HG03439 (cell line): ENCODE results near the gene GPAT3.
"Not testable (repeated sequence)": the region's sequence is repeated elsewhere in the genome, so short reads cannot be mapped to it uniquely, and the experiment has no call there.

ENCODE experiments used
- ATAC-seq: cut with Tn5 transposase; IDR thresholded peaks from one replicate; pipeline ENCODE4 v1.9.1; 2021; ENCODE audit warnings: mild to moderate bottlenecking, moderate library complexity; ENCODE audit not compliant: unreplicated experiment

The GPAT3 gene

DNA sequence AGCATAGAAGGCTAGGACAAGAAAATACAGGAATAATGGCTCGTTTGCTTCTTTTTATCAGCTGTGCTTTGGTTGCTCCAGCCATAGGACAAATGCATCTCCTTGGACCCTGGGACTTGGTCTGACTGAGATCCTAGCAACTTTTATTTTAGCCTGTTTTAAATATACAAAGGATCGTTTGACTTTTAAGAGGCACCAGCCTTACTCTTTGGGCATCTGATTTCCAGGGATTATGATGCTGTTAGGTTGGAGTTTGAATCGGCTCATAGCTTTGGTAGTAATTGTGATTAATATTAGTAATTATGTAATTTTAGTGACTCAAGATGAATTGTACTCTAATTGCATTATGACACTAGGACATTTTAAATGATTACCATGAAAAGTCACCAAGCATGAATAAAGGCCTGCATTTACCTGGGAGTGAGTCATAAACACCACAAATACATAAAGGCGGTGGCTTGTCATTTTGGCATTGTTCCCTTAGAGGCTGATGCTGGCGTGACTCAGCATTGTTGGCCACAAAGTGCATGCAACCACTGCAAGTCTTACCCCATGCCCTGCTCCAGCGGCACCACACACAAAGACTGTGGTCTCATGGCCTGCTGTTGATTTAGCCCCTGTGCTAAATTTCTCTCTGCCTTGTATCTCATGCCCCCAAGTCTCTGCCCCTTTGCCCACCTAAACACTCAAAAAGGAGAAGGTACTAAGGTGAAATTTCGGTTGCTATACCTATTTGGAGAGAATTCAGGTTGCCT is 12.4 kb downstream of the GPAT3 start:
- peak; percentile 77 for ATAC-seq

DNA sequence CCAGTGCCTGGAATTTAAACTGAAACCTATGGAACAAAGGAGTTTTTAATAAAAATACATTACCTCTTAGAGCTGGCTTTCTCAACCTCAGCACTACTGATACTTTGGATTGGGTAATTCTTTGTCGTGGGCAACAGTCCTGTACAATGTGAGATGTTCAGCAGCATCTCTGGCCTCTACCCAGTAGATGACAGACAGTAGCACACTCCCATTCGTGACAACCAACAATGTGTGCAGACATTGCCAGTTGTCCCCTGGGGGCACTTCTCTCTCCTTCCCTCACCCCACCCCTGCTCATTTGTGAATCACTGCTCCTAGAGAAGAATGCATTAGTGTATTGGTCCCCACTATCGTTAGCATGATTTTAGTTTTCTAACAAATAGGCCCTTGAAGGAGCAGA is 16.2 kb downstream of the GPAT3 start:
- ATAC-seq, result no peak

DNA sequence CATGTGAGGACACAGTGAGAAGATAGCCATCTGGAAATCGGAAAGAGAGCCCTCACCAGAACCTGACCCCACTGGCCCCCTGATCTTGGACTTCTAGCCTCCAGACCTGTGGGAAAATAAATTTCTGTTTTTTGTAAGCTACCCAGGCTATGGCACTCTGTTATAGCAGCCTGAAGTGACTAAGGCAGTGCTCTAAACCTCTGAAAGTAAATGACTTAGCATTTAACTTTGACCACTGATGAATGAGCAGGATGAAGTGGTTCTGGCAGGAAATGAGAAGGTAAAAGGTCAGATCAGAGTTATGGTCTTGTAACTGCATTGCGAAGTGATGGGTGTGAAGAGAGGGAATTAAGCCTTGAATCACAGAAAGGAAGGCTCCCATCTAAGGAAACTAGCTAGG is 17.0 kb downstream of the GPAT3 start:
- ATAC-seq, result no peak

DNA sequence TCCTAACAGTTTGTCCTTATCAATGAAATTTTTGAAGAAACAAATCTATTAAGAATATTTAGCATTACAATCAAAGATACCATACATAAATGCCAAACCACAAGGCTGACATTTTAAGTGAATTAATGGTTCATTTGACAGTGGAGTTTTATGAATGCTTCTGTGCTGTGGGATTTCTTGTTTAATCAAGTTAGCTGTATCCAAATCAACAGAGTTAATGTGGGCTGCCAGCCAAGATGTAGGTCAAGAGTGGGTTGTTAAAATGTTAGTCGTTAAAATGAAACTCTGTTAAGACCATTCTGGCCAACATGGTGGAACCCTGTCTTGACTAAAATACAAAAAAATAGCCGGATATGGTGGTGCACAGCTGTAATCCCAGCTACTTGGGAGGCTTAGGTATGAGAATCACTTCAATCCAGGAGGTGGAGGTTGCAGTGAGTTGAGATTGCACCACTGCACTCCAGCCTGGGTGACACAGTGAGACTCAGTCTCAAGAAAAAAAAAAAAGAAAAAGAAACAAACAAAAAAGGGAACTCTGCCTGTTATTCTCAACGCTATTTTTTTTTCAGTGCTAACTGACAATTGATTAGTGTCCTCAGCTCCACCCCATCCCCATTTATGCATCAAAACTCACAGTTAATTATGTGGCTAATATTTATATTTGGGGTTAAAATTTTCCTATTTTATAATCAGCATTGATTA is 20.2 kb downstream of the GPAT3 start:
- ATAC-seq, result no peak

DNA sequence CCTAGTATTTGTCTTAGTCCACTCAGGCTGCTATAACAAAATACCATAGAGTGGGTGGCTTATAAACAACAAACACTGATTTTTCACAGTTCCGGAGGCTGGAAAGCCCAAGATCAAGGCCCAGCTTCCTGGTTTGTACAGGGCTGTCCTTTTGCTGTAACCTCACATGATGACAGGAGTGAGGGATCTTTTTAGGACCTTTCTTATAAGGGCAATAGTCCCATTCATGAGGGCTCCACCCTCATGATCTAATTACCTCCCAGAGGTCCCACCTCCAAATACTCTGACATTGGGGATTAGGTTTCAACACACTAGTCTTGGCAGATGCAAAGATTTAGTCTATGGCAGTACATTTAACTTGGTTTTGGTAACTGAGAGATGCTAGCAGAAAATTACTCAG is 20.9 kb downstream of the GPAT3 start:
- ATAC-seq, result no peak

DNA sequence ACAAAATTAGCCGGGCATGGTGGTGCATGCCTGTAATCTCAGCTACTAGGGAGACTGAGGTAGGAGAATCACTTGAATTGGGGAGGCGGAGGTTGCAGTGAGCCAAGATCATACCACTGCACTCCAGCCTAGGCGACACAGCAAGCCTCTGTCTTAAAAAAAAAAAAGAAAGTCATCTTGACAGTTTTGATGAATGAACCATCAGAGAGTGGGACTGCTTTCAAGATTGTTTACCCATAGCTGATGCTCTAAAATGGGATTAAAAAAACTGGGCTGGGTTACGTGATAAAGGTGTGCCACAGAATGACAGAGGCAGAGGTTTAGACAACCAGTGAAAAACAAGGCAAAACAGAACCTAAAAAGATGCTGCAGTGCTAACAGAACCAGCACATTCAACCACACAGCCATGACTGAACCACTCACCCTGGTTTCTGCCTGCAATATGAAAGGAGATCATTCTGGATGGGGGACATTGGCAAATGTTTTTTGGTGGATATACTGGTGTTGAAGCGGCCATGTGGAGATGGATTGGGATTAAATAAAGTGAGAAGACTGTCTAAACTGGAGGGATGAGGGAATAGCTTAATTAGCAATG is 22.2 kb downstream of the GPAT3 start:
- ATAC-seq, result no peak

GRCh38 chr4:83558680-83559079 is 22.8 kb downstream of the GPAT3 start:
- ATAC-seq, result no peak

DNA sequence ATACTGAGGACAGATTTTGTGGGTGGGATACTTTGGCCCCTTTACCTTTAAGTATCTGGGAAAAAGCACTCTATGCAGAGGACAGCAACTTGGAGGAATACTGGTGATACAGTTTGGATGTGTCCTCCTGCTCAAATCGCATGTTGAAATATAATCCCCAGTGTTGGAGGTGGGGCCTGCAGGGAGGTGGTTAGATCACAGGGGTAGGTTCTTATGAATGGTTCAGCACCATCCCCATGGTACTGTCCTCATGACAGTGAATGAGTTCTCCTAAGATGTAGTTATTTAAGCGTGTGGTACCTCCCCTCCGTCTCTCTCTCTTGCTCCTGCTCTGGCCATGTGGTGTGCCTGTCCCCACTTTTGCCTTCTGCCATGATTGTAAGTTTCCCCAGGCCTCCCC is 24.6 kb downstream of the GPAT3 start:
- no peak for ATAC-seq

- ATAC-seq, result no peak
These were observed 25.5 kb downstream of the GPAT3 start for GRCh38 chr4:83561381-83561780.

- no peak for ATAC-seq
These were observed 28.1 kb downstream of the GPAT3 start for GRCh38 chr4:83563998-83564397.

DNA sequence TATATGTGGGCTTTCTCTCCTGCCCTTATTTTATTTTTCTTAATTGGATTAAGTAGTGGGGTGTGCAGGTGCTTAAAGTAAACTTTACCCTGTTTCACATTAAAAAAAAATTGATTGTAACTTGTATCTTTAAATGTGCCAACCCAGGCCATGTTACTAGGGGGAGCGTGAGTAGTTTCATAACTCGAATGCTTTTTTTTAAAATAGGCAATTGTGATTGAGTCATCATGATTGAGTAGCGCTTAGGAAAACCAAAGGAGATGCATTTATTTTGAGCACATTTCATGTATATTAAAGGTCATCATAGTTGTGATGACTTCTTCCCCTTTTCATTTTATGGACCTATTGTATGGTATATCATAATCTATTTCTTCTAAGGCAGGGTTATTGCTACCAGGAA is 32.2 kb downstream of the GPAT3 start:
- no peak for ATAC-seq

DNA sequence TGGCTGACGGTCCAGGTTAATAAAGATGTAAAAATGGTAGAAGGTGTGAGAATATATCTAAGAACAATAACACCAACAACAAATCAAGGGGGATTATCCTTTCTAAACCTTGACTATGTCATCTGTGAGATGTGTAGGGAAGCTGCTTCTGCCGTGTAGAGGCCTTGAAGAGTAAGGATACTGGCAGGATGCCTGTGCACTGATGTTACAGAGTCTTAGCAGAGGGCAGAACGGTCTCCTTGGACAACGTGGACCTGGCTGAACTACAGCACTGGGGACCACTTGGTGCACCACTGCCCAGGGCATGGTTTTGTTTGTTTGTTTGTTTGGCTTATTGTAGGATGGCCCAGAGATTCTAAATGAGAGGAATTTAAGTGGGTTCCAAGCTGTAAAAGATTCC is 33.5 kb downstream of the GPAT3 start:
- ATAC-seq, result no peak

GRCh38 chr4:83569987-83570386 is 34.1 kb downstream of the GPAT3 start:
- no peak for ATAC-seq

DNA sequence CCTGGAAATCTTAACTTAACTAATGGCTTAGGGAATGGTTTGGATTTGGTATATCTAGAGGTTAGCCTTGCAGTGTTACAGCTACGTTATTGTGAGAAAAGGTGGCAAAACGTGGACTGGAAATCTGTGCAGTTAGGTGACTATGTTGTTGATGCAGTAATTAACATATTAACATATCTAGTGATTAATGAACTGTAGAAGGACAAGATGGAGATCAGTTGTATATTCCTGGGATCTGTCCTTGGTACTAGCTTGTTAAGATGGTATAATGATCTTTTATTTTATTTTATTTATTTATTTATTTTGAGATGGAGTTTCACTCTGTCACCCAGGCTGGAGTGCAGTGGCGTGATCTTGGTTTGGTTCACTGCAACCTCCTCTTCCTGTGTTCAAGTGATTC is 36.9 kb downstream of the GPAT3 start:
- no peak for ATAC-seq

- no peak for ATAC-seq
These were observed 38.3 kb downstream of the GPAT3 start for GRCh38 chr4:83574247-83574646.

- not testable (repeated sequence) for ATAC-seq
These were observed 40.3 kb downstream of the GPAT3 start for GRCh38 chr4:83576237-83576636.

- ATAC-seq, result peak; percentile 80
These were observed 45.7 kb downstream of the GPAT3 start for GRCh38 chr4:83581411-83582288.

DNA sequence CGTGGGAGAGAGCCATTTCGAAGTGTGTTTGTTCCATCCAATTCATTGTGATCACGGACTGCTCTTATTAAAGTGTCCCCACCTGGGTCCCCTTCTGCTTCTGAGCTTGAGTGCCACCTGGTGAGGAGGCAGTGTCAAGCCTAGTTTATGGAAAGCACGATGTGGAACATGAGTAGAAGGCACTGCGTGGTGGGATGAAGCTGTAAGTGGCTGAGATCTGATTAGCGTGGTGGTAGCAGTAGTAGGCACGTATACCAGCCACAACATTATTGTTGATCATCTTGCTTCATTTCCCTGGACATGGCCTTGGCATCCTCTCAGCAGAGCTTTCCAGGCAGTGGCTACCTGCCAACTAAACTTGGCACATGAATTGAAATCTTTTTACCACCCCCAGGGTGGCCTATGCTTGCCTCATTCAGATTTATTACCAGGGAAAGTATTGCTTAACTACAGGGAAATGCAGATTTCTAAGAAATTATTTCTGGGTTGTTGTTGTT is 46.4 kb downstream of the GPAT3 start:
- peak; percentile 47 for ATAC-seq

GRCh38 chr4:83585982-83586508 is 50.1 kb downstream of the GPAT3 start:
- ATAC-seq, result no peak

DNA sequence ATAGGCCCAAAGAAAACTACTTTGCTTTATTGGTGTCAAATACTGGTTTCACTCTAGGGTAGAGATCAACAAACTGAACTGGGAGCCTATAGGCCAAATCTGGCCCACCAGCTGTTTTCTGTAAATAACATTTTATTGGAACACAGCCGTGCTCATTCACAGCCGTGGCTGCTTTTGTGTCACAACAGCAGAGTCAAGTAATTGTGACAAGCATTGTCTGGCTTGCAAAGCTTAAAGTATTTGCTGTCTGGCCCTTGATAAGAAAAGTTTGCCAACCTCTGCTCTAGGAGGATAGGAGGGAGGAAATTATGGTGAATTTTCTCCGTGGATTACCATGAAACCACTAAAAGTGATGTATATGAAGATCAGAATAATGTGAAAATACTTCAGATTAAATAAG is 53.4 kb downstream of the GPAT3 start:
- ATAC-seq, result no peak

- no peak for ATAC-seq
These were observed 55.1 kb downstream of the GPAT3 start for GRCh38 chr4:83591056-83591455.
